H1 (cell line): ENCODE results near the gene DEPDC1. TPM values are rescaled to one million over a fixed set of nuclear protein-coding genes. Genes with fewer than 3 reads are reported as not detected.

Experiments
- BCL11A ChIP-seq, 2 experiments: IDR thresholded peaks; one replicate each; pipeline ENCODE4 v1.6.1; 2011; ENCODE audit warnings: low read depth in 2 of 2, low read length in 2 of 2, mild to moderate bottlenecking in 2 of 2
- CTBP2 ChIP-seq: IDR thresholded peaks from 2 replicates; pipeline ENCODE4 v1.7.0; 2011; ENCODE audit warnings: borderline replicate concordance, mild to moderate bottlenecking, moderate library complexity, mixed read lengths, low read length; ENCODE audit not compliant: insufficient read depth, insufficient read length
- EZH2 ChIP-seq: fragments of 200-600 bp; sonication (generic); IDR thresholded peaks from 2 replicates; pipeline ENCODE4 v1.7.1; 2012; ENCODE audit warnings: low read depth, mild to moderate bottlenecking, moderate library complexity, low read length, inconsistent platforms; ENCODE audit not compliant: severe bottlenecking
- polyA plus RNA-seq, 7 experiments: library from polyadenylated mRNA; depleted of rRNA in 3 of 7; stranded (reverse) in 5 of 7; unstranded in 2 of 7; fragments of >200 nt in 5 of 7; fragments of 200-250 nt in 2 of 7; gene quantifications; 1 replicate in 5 of 7; 2 replicates in 1 of 7; 4 replicates in 1 of 7; pipeline versions ENCODE4 v1.2.1 to v1.2.3, GENCODE V29; 2011 to 2013; ENCODE audit warnings: missing spikeins in 2 of 7, mixed read lengths in 2 of 7
- total RNA-seq: library from RNA; stranded (reverse); fragmentation: NEBNext Ultra II Directional; extraction: Animal tissue kit (Norgen Biotek cat#: 25700); gene quantifications from 2 replicates; pipeline ENCODE4 v1.2.1, GENCODE V29; 2021
- TF ChIP-seq, protein P1 (sequence below): IDR thresholded peaks from 2 replicates; pipeline ENCODE4 v1.6.1; 2012; ENCODE audit warnings: inconsistent platforms

Gene DEPDC1
- total and polyA plus RNA-seq, 2 of the 8 experiments (the other 6 are each of a cell fraction or from before 2014, with no cell fraction given), result 5.5 to 46.5 TPM

GRCh38 chr1:68484618-68485017 is 12.3 kb downstream of the DEPDC1 start (continued):
- TF ChIP-seq, protein P1, sequence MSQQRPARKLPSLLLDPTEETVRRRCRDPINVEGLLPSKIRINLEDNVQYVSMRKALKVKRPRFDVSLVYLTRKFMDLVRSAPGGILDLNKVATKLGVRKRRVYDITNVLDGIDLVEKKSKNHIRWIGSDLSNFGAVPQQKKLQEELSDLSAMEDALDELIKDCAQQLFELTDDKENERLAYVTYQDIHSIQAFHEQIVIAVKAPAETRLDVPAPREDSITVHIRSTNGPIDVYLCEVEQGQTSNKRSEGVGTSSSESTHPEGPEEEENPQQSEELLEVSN, result no peak
- TF ChIP-seq CTBP2, result no peak
- TF ChIP-seq BCL11A (IDR thresholded peaks at IDR 0.05; ENCODE audit: low read depth in 2 of 2, low read length in 2 of 2), result no peak
- no peak for TF ChIP-seq EZH2
- TF ChIP-seq, all 59 proteins: peak for 0
